GM12878 (cell line): ENCODE data around the gene RABL3. TPM values are rescaled to one million over a fixed set of nuclear protein-coding genes. Genes with fewer than 3 reads are reported as not detected.

Experiments
- ATAC-seq: fragments of 200-7000 bp; cut with Tn5 transposase; 3 replicates; pipeline ENCODE4 v1.9.1; 2020; ENCODE audit warnings: mild to moderate bottlenecking, moderate library complexity
- BruUV-seq: library from RNA; stranded (reverse); fragments of 400-500 nt; replicated peaks from 2 replicates; lab custom pipeline; 2021; lab: Mats Ljungman, UMichigan
- CTCF ChIA-PET: fragments of 300-600 bp; sonication (Branson Sonifier 250); formaldehyde crosslinking; extraction: SDS; loops from one replicate; lab custom pipeline; 2021; ENCODE audit warnings: inconsistent platforms; lab: Yijun Ruan, JAX
- POLR2A ChIA-PET: fragments of 350-600 bp; formaldehyde crosslinking; extraction: SDS; loops from one replicate; lab custom pipeline; 2021; ENCODE audit warnings: inconsistent platforms; lab: Charles Lee
- RAD21 ChIA-PET: fragments of 300-600 bp; sonication (Branson Sonifier 250); formaldehyde crosslinking; loops from one replicate; lab custom pipeline; 2023; ENCODE audit warnings: antibody characterized with exemption; ENCODE audit not compliant: unreplicated experiment; lab: Charles Lee
- SMC1A ChIA-PET: fragments of 300-600 bp; sonication (Branson Sonifier 250); formaldehyde crosslinking; loops from one replicate; lab custom pipeline; 2023; ENCODE audit not compliant: unreplicated experiment, uncharacterized antibody; lab: Charles Lee
- DNase-seq: peaks from one replicate; pipeline ENCODE4 v3.0.0-alpha.2; 2011; ENCODE audit warnings: low read depth, low spot score
- FAIRE-seq: peaks from 3 replicates; lab custom pipeline; 2011; peaks lifted over from hg19 to GRCh38; lab: Jason Lieb, UNC
- H2AFZ ChIP-seq: 2 replicates; pipeline ENCODE4 v1.6.0; 2011; ENCODE audit warnings: low read depth, low read length, control low read depth; ENCODE audit not compliant: control insufficient read depth
- H3K27ac ChIP-seq: 2 replicates; pipeline ENCODE4 v1.5.1; 2011; ENCODE audit warnings: control low read depth; ENCODE audit not compliant: control insufficient read depth, insufficient read depth
- H3K27me3 ChIP-seq, 2 experiments: replicated peaks in 1 of 2; 2 replicates each; pipeline versions ENCODE4 v1.6.0 to v1.6.1; 2011; ENCODE audit warnings: low read length in 1 of 2; ENCODE audit not compliant: control insufficient read depth in 2 of 2, insufficient read depth in 2 of 2
- H3K36me3 ChIP-seq, 2 experiments: 2 replicates each; pipeline ENCODE4 v1.5.1; 2011; ENCODE audit warnings: low read length in 1 of 2; ENCODE audit not compliant: control insufficient read depth in 2 of 2, insufficient read depth in 2 of 2
- H3K4me1 ChIP-seq: 2 replicates; pipeline ENCODE4 v1.6.1; 2011; ENCODE audit warnings: mild to moderate bottlenecking, low read length, moderate library complexity, mixed read lengths; ENCODE audit not compliant: control insufficient read depth, insufficient read depth
- H3K4me2 ChIP-seq: 2 replicates; pipeline ENCODE4 v1.6.0; 2011; ENCODE audit warnings: control low read depth; ENCODE audit not compliant: control insufficient read depth, insufficient read depth
- H3K4me3 ChIP-seq: fragments of 200-600 bp; sonication (generic); 2 replicates; pipeline ENCODE4 v1.5.1; 2016
- H3K79me2 ChIP-seq: 2 replicates; pipeline ENCODE4 v1.6.0; 2011; ENCODE audit warnings: low read length; ENCODE audit not compliant: control insufficient read depth, insufficient read depth
- H3K9ac ChIP-seq: 2 replicates; pipeline ENCODE4 v1.8.0; 2011; ENCODE audit warnings: low read length, control low read depth, mixed read lengths; ENCODE audit not compliant: control insufficient read depth, insufficient read depth
- H3K9me3 ChIP-seq: replicated peaks from 3 replicates; pipeline ENCODE4 v1.5.1; 2011; ENCODE audit warnings: mild to moderate bottlenecking, low read length; ENCODE audit not compliant: control insufficient read depth, insufficient read depth
- H4K20me1 ChIP-seq: 2 replicates; pipeline ENCODE4 v1.6.0; 2011; ENCODE audit not compliant: control insufficient read depth, insufficient read depth
- CHD2 ChIP-seq: IDR thresholded peaks from 2 replicates; pipeline ENCODE4 v1.6.1; 2011; ENCODE audit warnings: low read depth, low read length, improper control_type of control experiment, borderline replicate concordance
- MEF2A ChIP-seq: IDR thresholded peaks from 2 replicates; pipeline ENCODE4 v1.6.1; 2011; ENCODE audit warnings: low read depth, mild to moderate bottlenecking, low read length, moderate library complexity; ENCODE audit not compliant: insufficient read depth
- MEF2B ChIP-seq: fragments of 450-650 bp; IDR thresholded peaks from 2 replicates; pipeline ENCODE4 v1.6.1; 2018; ENCODE audit warnings: mild to moderate bottlenecking, moderate library complexity; ENCODE audit not compliant: partially characterized antibody, poor library complexity, severe bottlenecking
- NR2F1 ChIP-seq: fragments of 450-650 bp; conservative IDR thresholded peaks from 2 replicates; pipeline ENCODE4 v1.6.1; 2017; ENCODE audit warnings: mild to moderate bottlenecking
- PML ChIP-seq: IDR thresholded peaks from 2 replicates; pipeline ENCODE4 v1.6.1; 2012; ENCODE audit warnings: low read length, inconsistent platforms
- POLR2A ChIP-seq: IDR thresholded peaks from 2 replicates; pipeline ENCODE4 v1.6.1; 2011; ENCODE audit warnings: low read depth, mild to moderate bottlenecking, low read length
- ZBTB33 ChIP-seq: fragments of 450-650 bp; IDR thresholded peaks from 2 replicates; pipeline ENCODE4 v1.6.1; 2017; ENCODE audit warnings: mild to moderate bottlenecking
- WGBS: methylation state at CpG from one replicate; pipeline ENCODE4 v1.1.6; 2016; ENCODE audit warnings: low lambda C conversion rate; ENCODE audit not compliant: insufficient replicate concordance, insufficient coverage; ENCODE audit errors: missing lambda C conversion rate; 5-methylcytosine and 5-hydroxymethylcytosine counted together
- in situ Hi-C: fragments of 300-500 bp; cut with MboI; formaldehyde crosslinking; loops from 9 replicates; pipeline ENCODE4 v1.14.3; 2018; ENCODE audit warnings: mixed read lengths
- intact Hi-C: fragments of 100-400 bp; cut with micrococcal nuclease; formaldehyde crosslinking; loops from one replicate; pipeline ENCODE4 v1.14.2; 2022; ENCODE audit not compliant: unreplicated experiment
- polyA plus RNA-seq, 11 experiments: library from polyadenylated mRNA; depleted of rRNA in 4 of 11; unstranded in 6 of 11; stranded (reverse) in 5 of 11; fragments of >200 nt; fragmentation: Nextera tagmentation in 4 of 11; fragmentation: Illumina TruSeq in 1 of 11; extraction: Ambion mirVana in 4 of 11; extraction: Trizol in 1 of 11; gene quantifications; 1 replicate in 1 of 11; 2 replicates in 10 of 11; pipeline versions ENCODE4 v1.2.1 to v1.2.3, GENCODE V29; 2011 to 2016; ENCODE audit warnings: inconsistent platforms in 2 of 11, missing spikeins in 2 of 11, low read depth in 1 of 11
- total RNA-seq, 4 experiments: library from RNA; depleted of rRNA in 3 of 4; stranded (reverse); fragments of >200 nt in 3 of 4; fragmentation: Illumina TruSeq in 1 of 4; extraction: Trizol in 1 of 4; gene quantifications; 2 replicates each; pipeline versions ENCODE4 v1.2.1 to v1.2.3, GENCODE V29; 2013 to 2021
- TF ChIP-seq, protein P1 (sequence below): fragments of 450-650 bp; IDR thresholded peaks from 2 replicates; pipeline ENCODE4 v1.6.1; 2017; ENCODE audit warnings: mild to moderate bottlenecking, low read depth, inconsistent platforms; ENCODE audit not compliant: poor library complexity, severe bottlenecking
- TF ChIP-seq, protein P2 (sequence below): fragments of 450-650 bp; IDR thresholded peaks from 2 replicates; pipeline ENCODE4 v1.6.1; 2017; ENCODE audit warnings: antibody characterized with exemption, mild to moderate bottlenecking, moderate library complexity

Gene RABL3
- total and polyA plus RNA-seq, 10 of the 15 experiments (the other 5 are each of a cell fraction or from before 2014, with no cell fraction given): 10.5 to 38.0 (median 25.2) TPM

- Histone ChIP-seq H3K27me3 (no peaks in the 10 kb centered on the region), H3K9me3 (no peaks in the 10 kb centered on the region), H3K4me2 (no peak overlapping the region), H2AFZ (no peak overlapping the region), H3K79me2 (no peaks in the 10 kb centered on the region), H4K20me1 (no peaks in the 10 kb centered on the region), H3K9ac (no peak overlapping the region), H3K36me3 (no peaks in the 10 kb centered on the region; a peak in 1 of 4 replicates), H3K4me3 (no peak overlapping the region), H3K27ac (no peak overlapping the region), H3K4me1 (peaks cover 9% of the 10 kb centered on the region; the same call in 1 of the 2 replicates)
- in situ Hi-C loops: no loop called here
- intact Hi-C loops: no loop called here
- ChIA-PET CTCF (no interaction called here), POLR2A (no interaction called here), RAD21 (no interaction called here), SMC1A (no interaction called here)
- no peak for DNase-seq
- WGBS: 94% methylated on average over 1 of the region's 1 CpG
- TF ChIP-seq POLR2A (peak; percentile 20; the same call in 1 of the 2 replicates), NR2F1 (no peak)
- no peak for FAIRE-seq
- no TSS peak for BruUV-seq
- no peak for ATAC-seq
These were observed 59.1 kb downstream of the RABL3 start for GRCh38 chr3:120683213-120683612.

- in situ Hi-C loops: no loop called here
- no TSS peak for BruUV-seq
- RAD21 ChIA-PET: interaction anchor here (1.0 kb wide), 1 partner anchor 85 kb away, joined by 3 read pairs; the partner anchor contains the start of gene NDUFB4
- H3K4me2 ChIP-seq: no peak within 1 kb of the TSS
- peaks cover 12% of the 10 kb centered on the region; the same call in 1 of the 2 replicates for H3K4me1 ChIP-seq
- no peak within 1 kb of the TSS for H3K27ac ChIP-seq
- 0 out of 3 replicates have a peak, but pooled peaks cover 2% of the 10 kb centered on the region for H3K9me3 ChIP-seq
- no peak for DNase-seq
- over 99% methylated on average over 5 of the region's 5 CpGs for WGBS
- ATAC-seq: no peak
- intact Hi-C loops: no loop called here
- H3K27me3 ChIP-seq: no peaks in the 10 kb centered on the region
- H2AFZ ChIP-seq: no peak within 1 kb of the TSS
- no peak within 1 kb of the TSS for H3K9ac ChIP-seq
- H4K20me1 ChIP-seq: no peaks in the 10 kb centered on the region
- CTCF ChIA-PET: interaction anchor here (1.0 kb wide), 1 partner anchor 9 kb away, joined by 3 read pairs; no protein-coding TSS in a partner anchor
- no peak for FAIRE-seq
- H3K4me3 ChIP-seq: no peak within 1 kb of the TSS
- H3K36me3 ChIP-seq: no peaks in the 10 kb centered on the region; a peak in 1 of 4 replicates
- POLR2A ChIA-PET: no interaction called here
- no peaks in the 10 kb centered on the region for H3K79me2 ChIP-seq
- SMC1A ChIA-PET: interaction anchor here (1.2 to 1.3 kb wide), 2 partner anchors 17 to 85 kb away, joined by 3 read pairs; no protein-coding TSS in a partner anchor
- TF ChIP-seq, protein P1, sequence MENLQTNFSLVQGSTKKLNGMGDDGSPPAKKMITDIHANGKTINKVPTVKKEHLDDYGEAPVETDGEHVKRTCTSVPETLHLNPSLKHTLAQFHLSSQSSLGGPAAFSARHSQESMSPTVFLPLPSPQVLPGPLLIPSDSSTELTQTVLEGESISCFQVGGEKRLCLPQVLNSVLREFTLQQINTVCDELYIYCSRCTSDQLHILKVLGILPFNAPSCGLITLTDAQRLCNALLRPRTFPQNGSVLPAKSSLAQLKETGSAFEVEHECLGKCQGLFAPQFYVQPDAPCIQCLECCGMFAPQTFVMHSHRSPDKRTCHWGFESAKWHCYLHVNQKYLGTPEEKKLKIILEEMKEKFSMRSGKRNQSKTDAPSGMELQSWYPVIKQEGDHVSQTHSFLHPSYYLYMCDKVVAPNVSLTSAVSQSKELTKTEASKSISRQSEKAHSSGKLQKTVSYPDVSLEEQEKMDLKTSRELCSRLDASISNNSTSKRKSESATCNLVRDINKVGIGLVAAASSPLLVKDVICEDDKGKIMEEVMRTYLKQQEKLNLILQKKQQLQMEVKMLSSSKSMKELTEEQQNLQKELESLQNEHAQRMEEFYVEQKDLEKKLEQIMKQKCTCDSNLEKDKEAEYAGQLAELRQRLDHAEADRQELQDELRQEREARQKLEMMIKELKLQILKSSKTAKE: no peak
- no peak for TF ChIP-seq MEF2A
- TF ChIP-seq MEF2B: no peak
- no peak for TF ChIP-seq CHD2
- no peak for TF ChIP-seq PML
- TF ChIP-seq, protein P2, sequence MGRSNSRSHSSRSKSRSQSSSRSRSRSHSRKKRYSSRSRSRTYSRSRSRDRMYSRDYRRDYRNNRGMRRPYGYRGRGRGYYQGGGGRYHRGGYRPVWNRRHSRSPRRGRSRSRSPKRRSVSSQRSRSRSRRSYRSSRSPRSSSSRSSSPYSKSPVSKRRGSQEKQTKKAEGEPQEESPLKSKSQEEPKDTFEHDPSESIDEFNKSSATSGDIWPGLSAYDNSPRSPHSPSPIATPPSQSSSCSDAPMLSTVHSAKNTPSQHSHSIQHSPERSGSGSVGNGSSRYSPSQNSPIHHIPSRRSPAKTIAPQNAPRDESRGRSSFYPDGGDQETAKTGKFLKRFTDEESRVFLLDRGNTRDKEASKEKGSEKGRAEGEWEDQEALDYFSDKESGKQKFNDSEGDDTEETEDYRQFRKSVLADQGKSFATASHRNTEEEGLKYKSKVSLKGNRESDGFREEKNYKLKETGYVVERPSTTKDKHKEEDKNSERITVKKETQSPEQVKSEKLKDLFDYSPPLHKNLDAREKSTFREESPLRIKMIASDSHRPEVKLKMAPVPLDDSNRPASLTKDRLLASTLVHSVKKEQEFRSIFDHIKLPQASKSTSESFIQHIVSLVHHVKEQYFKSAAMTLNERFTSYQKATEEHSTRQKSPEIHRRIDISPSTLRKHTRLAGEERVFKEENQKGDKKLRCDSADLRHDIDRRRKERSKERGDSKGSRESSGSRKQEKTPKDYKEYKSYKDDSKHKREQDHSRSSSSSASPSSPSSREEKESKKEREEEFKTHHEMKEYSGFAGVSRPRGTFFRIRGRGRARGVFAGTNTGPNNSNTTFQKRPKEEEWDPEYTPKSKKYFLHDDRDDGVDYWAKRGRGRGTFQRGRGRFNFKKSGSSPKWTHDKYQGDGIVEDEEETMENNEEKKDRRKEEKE: no peak
- no peak for TF ChIP-seq ZBTB33
These were observed 60.1 kb downstream of the RABL3 start, which contains the start of gene HGD for GRCh38 chr3:120682095-120682681. Gene HGD (minus strand): TSS chr3:120682239. CDS start chr3:120682111, 128 bp downstream.
